GM19463 (cell line): ENCODE results near the gene NCCRP1.

Source experiments
- ATAC-seq: cut with Tn5 transposase; IDR thresholded peaks from one replicate; pipeline ENCODE4 v1.9.1; 2021; ENCODE audit warnings: mild to moderate bottlenecking, moderate library complexity; ENCODE audit not compliant: unreplicated experiment

The NCCRP1 gene

GRCh38 chr19:39178296-39179006, 18.3 kb upstream of the NCCRP1 start:
- ATAC-seq, result no peak

- no peak for ATAC-seq
Observed at GRCh38 chr19:39179754-39180153, 17.0 kb upstream of the NCCRP1 start.

- ATAC-seq, result no peak
Observed at GRCh38 chr19:39180749-39181148, 16.0 kb upstream of the NCCRP1 start.

GRCh38 chr19:39181500-39182173, 15.1 kb upstream of the NCCRP1 start:
- ATAC-seq, result no peak

- no peak for ATAC-seq
Observed at GRCh38 chr19:39182174-39182505, 14.6 kb upstream of the NCCRP1 start.

GRCh38 chr19:39183104-39183503, 13.7 kb upstream of the NCCRP1 start:
- ATAC-seq, result no peak

- ATAC-seq, result no peak
Observed at GRCh38 chr19:39186391-39186790, 10.4 kb upstream of the NCCRP1 start.

GRCh38 chr19:39187552-39187943, 9.2 kb upstream of the NCCRP1 start:
- ATAC-seq, result no peak

GRCh38 chr19:39188960-39189359, 7.8 kb upstream of the NCCRP1 start:
- ATAC-seq, result no peak

- no peak for ATAC-seq
Observed at GRCh38 chr19:39190768-39191167, 6.0 kb upstream of the NCCRP1 start.

- no peak for ATAC-seq
Observed at GRCh38 chr19:39192846-39193245, 3.9 kb upstream of the NCCRP1 start.

GRCh38 chr19:39193803-39194202, 3.0 kb upstream of the NCCRP1 start:
- ATAC-seq, result no peak

GRCh38 chr19:39194832-39195542, 1.8 kb upstream of the NCCRP1 start:
- no peak for ATAC-seq

GRCh38 chr19:39195755-39196154, 1.0 kb upstream of the NCCRP1 start:
- no peak for ATAC-seq

- no peak for ATAC-seq
Observed at GRCh38 chr19:39196320-39196719, 444 bp upstream of the NCCRP1 start.

GRCh38 chr19:39197808-39198207, 1.0 kb downstream of the NCCRP1 start:
- no peak for ATAC-seq

- no peak for ATAC-seq
Observed at GRCh38 chr19:39199025-39199424, 2.3 kb downstream of the NCCRP1 start.

- ATAC-seq, result no peak
Observed at GRCh38 chr19:39200066-39200802, 3.5 kb downstream of the NCCRP1 start.

- ATAC-seq, result no peak
Observed at GRCh38 chr19:39200803-39201115, 4.0 kb downstream of the NCCRP1 start.

- ATAC-seq, result no peak
Observed at GRCh38 chr19:39202998-39203355, 6.2 kb downstream of the NCCRP1 start.
